Measurements from ENCODE around the gene PPIA. TPM values are rescaled to one million over a fixed set of nuclear protein-coding genes. Genes with fewer than 3 reads are reported as not detected.

Gene PPIA
- total RNA-seq, 1 donor from 2014 or later: 1,265 TPM

DNA sequence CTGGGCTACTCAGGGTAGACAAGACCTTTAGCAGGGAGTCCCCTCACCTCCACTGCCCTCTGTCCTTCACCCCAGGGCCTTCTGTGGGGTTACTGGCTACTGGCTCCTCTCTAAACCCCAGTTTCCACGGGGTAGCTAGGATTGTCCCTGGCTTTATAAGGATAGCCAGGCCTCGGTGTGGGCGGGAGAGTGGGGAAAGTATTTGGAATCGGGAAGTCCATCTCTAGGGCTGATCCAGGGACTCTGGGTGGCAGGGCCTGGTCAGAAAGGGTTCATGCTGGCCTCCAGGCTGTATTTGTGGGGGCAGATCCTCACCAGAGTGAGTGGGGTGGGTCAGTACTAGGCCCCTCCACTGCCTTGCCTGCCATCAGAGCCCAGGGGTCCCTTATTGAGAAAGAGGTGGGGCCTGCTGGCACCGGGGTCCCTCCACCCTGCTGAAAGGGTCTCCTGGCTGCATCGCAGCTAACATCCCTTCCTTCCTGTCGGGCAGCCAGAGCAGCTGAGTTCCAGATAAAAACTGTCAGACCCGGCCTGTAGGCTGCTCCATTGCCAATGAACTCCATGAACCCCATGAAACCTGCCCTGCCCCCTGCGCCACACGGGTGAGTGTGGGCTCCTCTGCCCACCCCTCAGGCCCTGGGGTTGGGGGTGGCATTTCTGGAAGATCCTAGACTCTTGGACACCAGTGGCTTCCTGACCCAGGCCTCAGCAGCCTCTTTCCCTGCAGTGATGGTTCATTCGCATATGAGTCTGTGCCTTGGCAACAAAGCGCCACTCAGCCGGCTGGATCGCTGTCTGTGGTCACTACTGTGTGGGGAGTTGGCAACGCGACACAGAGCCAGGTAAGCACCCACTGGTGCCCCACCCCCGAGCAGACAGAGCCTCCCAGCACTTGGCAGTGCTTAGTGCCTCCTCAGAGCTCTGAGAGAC lies 40.5 kb upstream of the PPIA start:
- TF ChIP-seq, protein P1, sequence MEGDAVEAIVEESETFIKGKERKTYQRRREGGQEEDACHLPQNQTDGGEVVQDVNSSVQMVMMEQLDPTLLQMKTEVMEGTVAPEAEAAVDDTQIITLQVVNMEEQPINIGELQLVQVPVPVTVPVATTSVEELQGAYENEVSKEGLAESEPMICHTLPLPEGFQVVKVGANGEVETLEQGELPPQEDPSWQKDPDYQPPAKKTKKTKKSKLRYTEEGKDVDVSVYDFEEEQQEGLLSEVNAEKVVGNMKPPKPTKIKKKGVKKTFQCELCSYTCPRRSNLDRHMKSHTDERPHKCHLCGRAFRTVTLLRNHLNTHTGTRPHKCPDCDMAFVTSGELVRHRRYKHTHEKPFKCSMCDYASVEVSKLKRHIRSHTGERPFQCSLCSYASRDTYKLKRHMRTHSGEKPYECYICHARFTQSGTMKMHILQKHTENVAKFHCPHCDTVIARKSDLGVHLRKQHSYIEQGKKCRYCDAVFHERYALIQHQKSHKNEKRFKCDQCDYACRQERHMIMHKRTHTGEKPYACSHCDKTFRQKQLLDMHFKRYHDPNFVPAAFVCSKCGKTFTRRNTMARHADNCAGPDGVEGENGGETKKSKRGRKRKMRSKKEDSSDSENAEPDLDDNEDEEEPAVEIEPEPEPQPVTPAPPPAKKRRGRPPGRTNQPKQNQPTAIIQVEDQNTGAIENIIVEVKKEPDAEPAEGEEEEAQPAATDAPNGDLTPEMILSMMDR (IDR thresholded peaks at IDR 0.05): no peak

DNA sequence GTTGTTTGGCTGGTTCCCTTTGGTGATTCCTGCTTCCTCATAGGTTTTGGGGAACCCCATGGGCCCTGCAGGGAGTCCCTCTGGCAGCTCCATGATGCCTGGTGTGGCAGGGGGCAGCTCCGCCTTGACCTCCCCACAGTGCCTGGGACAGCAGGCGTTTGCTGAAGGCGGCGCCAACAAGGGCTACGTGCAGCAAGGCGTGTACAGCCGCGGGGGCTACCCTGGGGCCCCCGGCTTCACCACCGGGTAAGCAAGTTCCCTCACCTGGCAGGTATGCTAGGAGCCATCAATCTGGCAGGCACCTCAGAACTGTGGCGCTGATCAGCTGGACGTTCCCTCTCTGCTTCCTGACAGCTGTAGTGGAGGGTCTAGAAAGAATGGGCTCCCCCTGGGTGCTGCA lies 39.6 kb upstream of the PPIA start:
- Mint-ChIP-seq H3K4me1 (ENCODE audit: unreplicated experiment) (peaks cover 2% of the 10 kb centered on the region), H3K27me3 (ENCODE audit: unreplicated experiment) (no peaks in the 10 kb centered on the region), H3K36me3 (ENCODE audit: unreplicated experiment) (peaks cover 13% of the 10 kb centered on the region), H3K27ac (ENCODE audit: unreplicated experiment) (no peak overlapping the region), H3K4me3 (ENCODE audit: unreplicated experiment) (no peak overlapping the region), H3K9me3 (ENCODE audit: unreplicated experiment) (no peaks in the 10 kb centered on the region)
- TF ChIP-seq, protein P1 (IDR thresholded peaks at IDR 0.05): no peak
- DNase-seq (ENCODE audit: extremely low spot score, unreplicated experiment): no peak

More for the DNA sequence above, 40.5 kb upstream of the PPIA start:
- Mint-ChIP-seq H3K36me3 (ENCODE audit: unreplicated experiment) (peaks cover 13% of the 10 kb centered on the region), H3K9me3 (ENCODE audit: unreplicated experiment) (no peaks in the 10 kb centered on the region), H3K27ac (ENCODE audit: unreplicated experiment) (no peak overlapping the region), H3K27me3 (ENCODE audit: unreplicated experiment) (no peaks in the 10 kb centered on the region), H3K4me3 (ENCODE audit: unreplicated experiment) (no peak overlapping the region), H3K4me1 (ENCODE audit: unreplicated experiment) (peaks cover 7% of the 10 kb centered on the region)
- DNase-seq (ENCODE audit: extremely low spot score, unreplicated experiment): no peak

DNA sequence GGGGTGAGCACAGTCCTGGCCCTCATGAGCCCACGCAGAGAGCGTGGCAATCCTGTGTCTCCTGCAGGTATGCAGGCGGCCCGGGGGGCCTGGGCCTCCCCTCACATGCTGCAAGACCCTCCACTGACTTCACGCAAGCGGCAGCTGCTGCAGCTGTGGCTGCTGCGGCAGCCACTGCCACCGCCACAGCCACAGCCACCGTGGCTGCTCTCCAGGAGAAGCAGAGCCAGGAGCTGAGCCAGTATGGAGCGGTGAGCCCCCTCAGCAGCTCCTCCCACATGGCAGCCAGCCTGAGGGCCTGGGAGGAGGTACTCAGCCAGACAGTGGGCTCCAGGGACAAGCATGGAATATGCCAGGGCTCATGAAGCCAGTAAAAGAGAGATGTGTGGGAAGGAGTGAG lies 39.2 kb upstream of the PPIA start:
- H3K27ac Mint-ChIP-seq (ENCODE audit: unreplicated experiment): no peak overlapping the region
- DNase-seq (ENCODE audit: extremely low spot score, unreplicated experiment): no peak
- TF ChIP-seq, protein P1 (IDR thresholded peaks at IDR 0.05): no peak
- no peak overlapping the region for H3K4me3 Mint-ChIP-seq (ENCODE audit: unreplicated experiment)
- H3K36me3 Mint-ChIP-seq (ENCODE audit: unreplicated experiment): peaks cover 16% of the 10 kb centered on the region
- H3K27me3 Mint-ChIP-seq (ENCODE audit: unreplicated experiment): no peaks in the 10 kb centered on the region
- no peaks in the 10 kb centered on the region for H3K9me3 Mint-ChIP-seq (ENCODE audit: unreplicated experiment)
- H3K4me1 Mint-ChIP-seq (ENCODE audit: unreplicated experiment): peaks cover 2% of the 10 kb centered on the region

DNA sequence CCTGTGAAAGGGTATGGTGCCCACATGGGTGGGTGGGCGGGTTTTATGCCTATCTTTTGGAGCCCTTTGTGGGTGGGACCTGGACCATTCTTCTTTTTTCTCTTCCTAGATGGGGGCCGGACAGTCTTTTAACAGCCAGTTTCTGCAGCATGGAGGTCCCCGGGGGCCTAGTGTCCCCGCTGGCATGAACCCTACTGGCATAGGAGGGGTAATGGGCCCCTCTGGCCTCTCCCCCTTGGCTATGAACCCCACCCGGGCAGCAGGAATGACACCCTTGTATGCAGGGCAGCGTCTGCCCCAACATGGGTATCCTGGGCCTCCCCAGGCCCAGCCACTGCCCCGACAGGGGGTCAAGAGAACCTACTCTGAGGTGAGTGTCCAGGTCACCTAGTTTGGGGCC lies 38.7 kb upstream of the PPIA start:
- Mint-ChIP-seq H3K9me3 (ENCODE audit: unreplicated experiment) (no peaks in the 10 kb centered on the region), H3K27me3 (ENCODE audit: unreplicated experiment) (no peaks in the 10 kb centered on the region), H3K4me1 (ENCODE audit: unreplicated experiment) (no peaks in the 10 kb centered on the region), H3K36me3 (ENCODE audit: unreplicated experiment) (peaks cover 15% of the 10 kb centered on the region), H3K27ac (ENCODE audit: unreplicated experiment) (no peak overlapping the region), H3K4me3 (ENCODE audit: unreplicated experiment) (no peak overlapping the region)
- DNase-seq (ENCODE audit: extremely low spot score, unreplicated experiment): no peak
- TF ChIP-seq, protein P1 (IDR thresholded peaks at IDR 0.05): no peak

DNA sequence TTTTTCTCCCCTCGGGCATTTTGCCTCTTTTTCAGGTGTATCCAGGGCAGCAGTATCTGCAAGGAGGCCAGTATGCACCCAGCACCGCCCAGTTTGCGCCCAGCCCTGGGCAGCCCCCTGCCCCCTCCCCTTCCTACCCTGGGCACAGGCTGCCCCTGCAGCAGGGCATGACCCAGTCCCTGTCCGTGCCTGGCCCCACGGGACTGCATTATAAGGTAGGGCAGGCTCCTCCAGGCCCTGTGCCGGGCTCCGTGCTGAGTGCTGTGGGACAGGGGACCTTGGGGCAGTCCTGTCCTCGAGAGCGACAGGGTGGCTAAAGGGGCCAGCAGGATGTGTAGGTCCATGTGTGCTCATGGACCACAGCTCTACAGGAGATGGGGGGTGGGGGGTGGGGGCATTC lies 37.2 kb upstream of the PPIA start:
- no peak for DNase-seq (ENCODE audit: extremely low spot score, unreplicated experiment)
- H3K9me3 Mint-ChIP-seq (ENCODE audit: unreplicated experiment): no peaks in the 10 kb centered on the region
- TF ChIP-seq, protein P1 (IDR thresholded peaks at IDR 0.05): no peak
- no peak overlapping the region for H3K4me3 Mint-ChIP-seq (ENCODE audit: unreplicated experiment)
- no peak overlapping the region for H3K27ac Mint-ChIP-seq (ENCODE audit: unreplicated experiment)
- H3K36me3 Mint-ChIP-seq (ENCODE audit: unreplicated experiment): peaks cover 22% of the 10 kb centered on the region
- H3K27me3 Mint-ChIP-seq (ENCODE audit: unreplicated experiment): no peaks in the 10 kb centered on the region
- H3K4me1 Mint-ChIP-seq (ENCODE audit: unreplicated experiment): no peaks in the 10 kb centered on the region

All from osteocyte (in vitro differentiated cells).